ENCODE measurements around the gene CDCA7L.
"Not testable (repeated sequence)": the region's sequence is repeated elsewhere in the genome, so short reads cannot be mapped to it uniquely, and the experiment has no call there.

The CDCA7L gene

GRCh38 chr7:21943436-21943835, 2.3 kb downstream of the CDCA7L start:
- no peak for DNase-seq

GRCh38 chr7:21942955-21943354, 2.7 kb downstream of the CDCA7L start:
- DNase-seq, result no peak

GRCh38 chr7:21941611-21942141, 4.0 kb downstream of the CDCA7L start:
- no peak for DNase-seq

GRCh38 chr7:21939858-21940372, 5.8 kb downstream of the CDCA7L start:
- no peak for DNase-seq

- DNase-seq, result peak; percentile 26 to 38
Observed at GRCh38 chr7:21939136-21939857, 6.4 kb downstream of the CDCA7L start.

- no peak for DNase-seq
Observed at GRCh38 chr7:21938463-21938862, 7.2 kb downstream of the CDCA7L start.

GRCh38 chr7:21934808-21935207, 10.9 kb downstream of the CDCA7L start:
- DNase-seq, result no peak

GRCh38 chr7:21933293-21933692, 12.4 kb downstream of the CDCA7L start:
- DNase-seq, result not testable (repeated sequence)

GRCh38 chr7:21927693-21928092, 18.0 kb downstream of the CDCA7L start:
- DNase-seq, result no peak

- DNase-seq, result no peak
Observed at GRCh38 chr7:21926448-21926847, 19.3 kb downstream of the CDCA7L start.

GRCh38 chr7:21923658-21924057, 22.0 kb downstream of the CDCA7L start:
- DNase-seq, result no peak

GRCh38 chr7:21922605-21923004, 23.1 kb downstream of the CDCA7L start:
- no peak for DNase-seq

GRCh38 chr7:21920936-21921335, 24.8 kb downstream of the CDCA7L start:
- DNase-seq, result no peak

- no peak for DNase-seq
Observed at GRCh38 chr7:21918216-21918615, 27.5 kb downstream of the CDCA7L start.

GRCh38 chr7:21916629-21917028, 29.1 kb downstream of the CDCA7L start:
- DNase-seq, result no peak

- no peak for DNase-seq
Observed at GRCh38 chr7:21916176-21916575, 29.5 kb downstream of the CDCA7L start.

- no peak for DNase-seq
Observed at GRCh38 chr7:21915140-21915539, 30.6 kb downstream of the CDCA7L start.

GRCh38 chr7:21914671-21915070, 31.0 kb downstream of the CDCA7L start:
- DNase-seq, result no peak

GRCh38 chr7:21912931-21913780, 32.5 kb downstream of the CDCA7L start:
- no peak for DNase-seq

GRCh38 chr7:21912305-21912704, 33.4 kb downstream of the CDCA7L start:
- peak in 1 of 2 experiments; percentile 48 for DNase-seq

- DNase-seq, result no peak
Observed at GRCh38 chr7:21911341-21911875, 34.3 kb downstream of the CDCA7L start.

GRCh38 chr7:21910253-21910652, 35.4 kb downstream of the CDCA7L start:
- DNase-seq, result no peak

- DNase-seq, result no peak
Observed at GRCh38 chr7:21908746-21909145, 37.0 kb downstream of the CDCA7L start.
